ENCODE measurements around the gene DMTF1. TPM values are rescaled to one million over a fixed set of nuclear protein-coding genes. Genes with fewer than 3 reads are reported as not detected.

DMTF1 gene
- total and polyA plus RNA-seq, 9 of the 15 experiments (the other 6 are each of a cell fraction or from before 2014, with no cell fraction given): 25.7 to 208 (median 74.7) TPM

GRCh38 chr7:87206361-87206760 is 54.1 kb downstream of the DMTF1 start:
- intact Hi-C loops (cut with micrococcal nuclease) (no loop called here), in situ Hi-C loops (cut with MboI) (no loop called here)
- Histone ChIP-seq H3K4me3 (no peak overlapping the region), H3K27ac (ENCODE audit: extremely low read depth, low read depth, low read length) (no peak overlapping the region), H3K9ac (ENCODE audit: insufficient read depth in 1 of 2, low read depth in 2 of 2, low read length in 2 of 2) (no peak overlapping the region), H2AFZ (ENCODE audit: low read depth, low read length) (no peak overlapping the region), H3K4me2 (ENCODE audit: insufficient read depth, low read length) (no peak overlapping the region), H3K9me1 (ENCODE audit: control insufficient read depth, insufficient read depth, low read length) (no peaks in the 10 kb centered on the region), H3K36me3 (ENCODE audit: control insufficient read depth, insufficient read depth, low read length) (no peaks in the 10 kb centered on the region), H3K4me1 (replicated peaks in 1 of 2; ENCODE audit: control insufficient read depth in 2 of 2, insufficient read depth in 2 of 2, low read length in 2 of 2) (no peaks in the 10 kb centered on the region), H3K79me2 (ENCODE audit: control insufficient read depth, insufficient read depth, low read length) (no peaks in the 10 kb centered on the region), H3K9me3 (replicated peaks; ENCODE audit: control insufficient read depth, insufficient read depth, low read depth, low read length) (peaks cover 8% of the 10 kb centered on the region), H4K20me1 (replicated peaks; ENCODE audit: control insufficient read depth, insufficient read depth, low read length) (no peaks in the 10 kb centered on the region), H3K27me3 (ENCODE audit: control insufficient read depth in 2 of 2, insufficient read depth in 2 of 2, low read length in 2 of 2) (no peaks in the 10 kb centered on the region)
- ChIA-PET CTCF (ENCODE audit: low intra/inter-chr PET ratio) (no interaction called here), POLR2A (no interaction called here)
- no TSS peak for BruUV-seq (replicated peaks)
- ATAC-seq (no peak), FAIRE-seq (no peak), DNase-seq (ENCODE audit: extremely low read depth in 1 of 4, low spot score in 3 of 4) (no peak)
- 10% methylated on average over 1 of the region's 1 CpG for WGBS (ENCODE audit: insufficient coverage, low coverage, missing lambda C conversion rate)
- TF ChIP-seq JUNB (CRISPR knock-in tag; conservative IDR thresholded peaks at IDR 0.05): no peak

GRCh38 chr7:87209295-87209924 is 57.2 kb downstream of the DMTF1 start:
- Histone ChIP-seq H3K79me2 (ENCODE audit: control insufficient read depth, insufficient read depth, low read length) (no peaks in the 10 kb centered on the region), H2AFZ (ENCODE audit: low read depth, low read length) (no peak overlapping the region), H3K36me3 (ENCODE audit: control insufficient read depth, insufficient read depth, low read length) (no peaks in the 10 kb centered on the region), H3K9me3 (replicated peaks; ENCODE audit: control insufficient read depth, insufficient read depth, low read depth, low read length) (peaks cover 8% of the 10 kb centered on the region), H3K27ac (ENCODE audit: extremely low read depth, low read depth, low read length) (no peak overlapping the region), H3K4me2 (ENCODE audit: insufficient read depth, low read length) (no peak overlapping the region), H3K4me3 (no peak overlapping the region), H3K4me1 (replicated peaks in 1 of 2; ENCODE audit: control insufficient read depth in 2 of 2, insufficient read depth in 2 of 2, low read length in 2 of 2) (peaks cover 0 to 2% of the 10 kb centered on the region in 2 experiments; a peak in 2 of 5 replicates), H3K27me3 (ENCODE audit: control insufficient read depth in 2 of 2, insufficient read depth in 2 of 2, low read length in 2 of 2) (no peaks in the 10 kb centered on the region), H3K9ac (ENCODE audit: insufficient read depth in 1 of 2, low read depth in 2 of 2, low read length in 2 of 2) (no peak overlapping the region), H4K20me1 (replicated peaks; ENCODE audit: control insufficient read depth, insufficient read depth, low read length) (no peaks in the 10 kb centered on the region), H3K9me1 (ENCODE audit: control insufficient read depth, insufficient read depth, low read length) (no peaks in the 10 kb centered on the region)
- 55% methylated on average over 12 of the region's 18 CpGs for WGBS (ENCODE audit: insufficient coverage, low coverage, missing lambda C conversion rate)
- intact Hi-C loops (cut with micrococcal nuclease) (no loop called here), in situ Hi-C loops (cut with MboI) (no loop called here)
- ChIA-PET CTCF (ENCODE audit: low intra/inter-chr PET ratio) (no interaction called here), POLR2A (no interaction called here)
- no peak for DNase-seq (ENCODE audit: extremely low read depth in 1 of 4, low spot score in 3 of 4)
- no peak for ATAC-seq
- FAIRE-seq: no peak
- no TSS peak for BruUV-seq (replicated peaks)
- TF ChIP-seq ZNF740 (CRISPR knock-in tag; IDR thresholded peaks at IDR 0.05) (no peak), ZNF740 (tag; IDR thresholded peaks at IDR 0.05) (no peak), NONO (IDR thresholded peaks at IDR 0.05; ENCODE audit: low read depth in 2 of 2, low read length in 1 of 2) (no peak), TEAD1 (CRISPR knock-in tag; IDR thresholded peaks at IDR 0.05) (no peak), ZNF668 (CRISPR knock-in tag; IDR thresholded peaks at IDR 0.05) (no peak), FOXJ2 (tag; IDR thresholded peaks at IDR 0.05) (no peak)

Data from K562 (cell line).